ENCODE measurements around the gene CHID1.

The CHID1 gene

DNA sequence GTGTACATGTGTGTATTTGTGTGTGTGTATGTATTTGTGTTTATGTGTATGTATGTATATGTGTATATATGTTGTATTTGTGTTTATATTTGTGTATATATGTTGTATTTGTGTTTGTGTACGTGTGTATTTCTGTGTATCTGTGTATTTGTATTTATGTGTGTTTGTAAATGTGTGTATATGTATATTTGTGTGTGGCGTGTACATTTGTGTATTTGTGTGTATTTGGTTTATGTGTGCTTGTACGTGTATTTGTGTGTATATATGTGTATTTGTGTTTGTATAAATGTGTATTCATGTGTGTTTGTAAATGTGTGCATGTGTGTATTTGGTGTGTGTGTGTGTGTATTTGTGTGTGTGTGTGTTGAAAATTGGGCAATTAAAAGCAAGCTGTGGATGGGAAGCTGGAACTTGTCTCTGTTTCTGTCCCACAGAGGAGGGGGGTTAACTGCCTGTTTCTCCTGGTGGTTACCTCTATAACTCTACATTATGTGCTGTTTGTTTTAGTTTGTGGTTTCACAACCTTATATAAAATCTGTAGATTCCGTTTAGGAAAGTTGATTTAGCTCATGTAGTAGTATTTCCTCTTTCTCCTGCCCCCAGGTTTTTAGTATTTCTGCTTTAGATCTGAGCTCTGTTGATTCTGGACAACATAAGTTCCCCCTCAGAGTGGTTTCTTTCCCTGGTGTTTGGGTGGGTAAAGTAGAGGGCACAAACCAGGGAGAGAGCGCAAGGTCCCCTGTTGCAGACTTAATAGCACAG, 44.0 kb upstream of the CHID1 start:
- no peak for TF ChIP-seq CTCF (IDR thresholded peaks at IDR 0.05; ENCODE audit: insufficient read depth, missing control alignments)
- FAIRE-seq (no peak), DNase-seq (ENCODE audit: insufficient read length, low spot score) (no peak)

DNA sequence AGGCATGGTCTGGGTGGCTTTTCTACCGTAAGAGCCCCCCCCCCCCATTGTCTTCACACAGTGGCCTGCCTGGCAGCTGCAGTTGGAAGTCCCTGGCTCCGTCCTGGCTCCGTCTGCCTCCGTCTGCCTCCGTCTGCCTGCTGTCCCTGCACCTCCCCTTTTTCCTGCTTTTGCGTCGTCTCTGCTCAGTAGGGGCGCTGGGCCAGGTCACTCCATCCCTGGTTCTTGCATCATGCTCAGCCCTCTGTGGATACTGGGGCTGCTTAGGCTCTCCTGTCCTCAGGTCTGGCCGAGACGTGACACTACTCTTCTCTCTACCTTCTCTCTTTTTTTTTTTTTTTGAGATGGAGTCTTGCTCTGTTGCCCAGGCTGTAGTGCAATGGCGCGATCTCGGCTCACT, 42.9 kb upstream of the CHID1 start:
- DNase-seq (ENCODE audit: insufficient read length, low spot score) (no peak), FAIRE-seq (no peak)
- no peak for TF ChIP-seq CTCF (IDR thresholded peaks at IDR 0.05; ENCODE audit: insufficient read depth, missing control alignments)

- FAIRE-seq (no peak), DNase-seq (ENCODE audit: insufficient read length, low spot score) (no peak)
- TF ChIP-seq CTCF (IDR thresholded peaks at IDR 0.05; ENCODE audit: insufficient read depth, missing control alignments): no peak
Observed at GRCh38 chr11:952406-953385, 42.1 kb upstream of the CHID1 start.

GRCh38 chr11:951507-951906, 40.9 kb upstream of the CHID1 start:
- no peak for TF ChIP-seq CTCF (IDR thresholded peaks at IDR 0.05; ENCODE audit: insufficient read depth, missing control alignments)
- no peak for FAIRE-seq

GRCh38 chr11:947744-948143, 37.1 kb upstream of the CHID1 start:
- no peak for TF ChIP-seq CTCF (IDR thresholded peaks at IDR 0.05; ENCODE audit: insufficient read depth, missing control alignments)
- no peak for FAIRE-seq
- DNase-seq (ENCODE audit: insufficient read length, low spot score): no peak

More at GRCh38 chr11:951507-951906, 40.9 kb upstream of the CHID1 start:
- no peak for DNase-seq (ENCODE audit: insufficient read length, low spot score)

DNA sequence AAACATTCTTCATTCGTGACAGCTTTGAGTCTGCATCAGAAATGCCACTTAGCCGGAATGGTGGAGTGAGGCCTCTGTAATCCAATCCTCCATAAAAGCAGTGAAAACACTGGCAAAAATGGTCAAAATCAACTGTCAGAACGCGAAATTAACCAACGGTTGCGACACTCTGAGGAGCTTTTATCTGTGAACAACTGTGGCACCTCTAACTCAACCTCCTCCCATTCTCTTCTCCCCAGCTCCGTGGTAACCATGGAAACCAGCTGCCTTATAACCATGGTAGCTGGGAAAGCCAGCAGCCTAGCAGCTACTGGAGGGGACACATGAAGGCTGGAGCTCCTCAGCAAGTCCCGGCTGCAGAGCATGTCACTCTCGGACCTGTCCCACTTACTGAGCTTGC, 35.4 kb upstream of the CHID1 start:
- no peak for TF ChIP-seq CTCF (IDR thresholded peaks at IDR 0.05; ENCODE audit: insufficient read depth, missing control alignments)
- no peak for DNase-seq (ENCODE audit: insufficient read length, low spot score)
- no peak for FAIRE-seq

All from D721Med (cell line).